Gastroesophageal sphincter (tissue), 4 donors: Measurements from ENCODE around the gene VAV1. TPM values are rescaled to one million over a fixed set of nuclear protein-coding genes. Genes with fewer than 3 reads are reported as not detected.
A peak's percentile ranks its signal among the peaks of the same experiment; 100 is the strongest.

ENCODE experiments used
- ATAC-seq: fragments of 150-250 bp; one replicate; pipeline ENCODE4 v1.9.1; 2016; ENCODE audit warnings: mild to moderate bottlenecking, moderate library complexity
- H3K27ac ChIP-seq, 4 donors: fragments of 200-600 bp; sonication (generic) in 3 of 4; 1 replicate in 3 of 4; 2 replicates in 1 of 4; pipeline ENCODE4 v1.5.1; 2016 to 2019
- H3K27me3 ChIP-seq: fragments of 200-600 bp; sonication (generic); one replicate; pipeline ENCODE4 v1.5.1; 2019
- H3K36me3 ChIP-seq, 2 donors: fragments of 200-600 bp; sonication (generic); one replicate each; pipeline ENCODE4 v1.5.1; 2019; ENCODE audit warnings: control low read depth in 1 of 2
- H3K4me1 ChIP-seq, 3 donors: fragments of 200-600 bp; sonication (generic); 1 replicate in 2 of 3; 2 replicates in 1 of 3; pipeline ENCODE4 v1.5.1; 2016 to 2019; ENCODE audit warnings: control low read depth in 2 of 3
- H3K4me3 ChIP-seq, 2 donors: fragments of 200-600 bp; sonication (generic); one replicate each; pipeline ENCODE4 v1.5.1; 2019; ENCODE audit warnings: mild to moderate bottlenecking in 1 of 2, moderate library complexity in 1 of 2
- H3K9me3 ChIP-seq, 3 donors: fragments of 200-600 bp; sonication (generic); one replicate each; pipeline ENCODE4 v1.5.1; 2017 to 2019; ENCODE audit warnings: control low read depth in 2 of 3
- CTCF ChIP-seq, 4 experiments: fragments of 200-600 bp in 2 of 4; fragments of 450-650 bp in 2 of 4; sonication (generic) in 1 of 4; IDR thresholded peaks; one replicate each; pipeline ENCODE4 v1.5.1; 2017 to 2019; ENCODE audit warnings: antibody characterized with exemption in 4 of 4, mild to moderate bottlenecking in 2 of 4, moderate library complexity in 2 of 4
- EP300 ChIP-seq: sonication (generic); formaldehyde crosslinking; IDR thresholded peaks from one replicate; pipeline ENCODE4 v1.6.1; 2017; ENCODE audit warnings: antibody characterized with exemption, mild to moderate bottlenecking
- POLR2A ChIP-seq, 2 donors: fragments of 450-650 bp; IDR thresholded peaks; one replicate each; pipeline ENCODE4 v1.6.1; 2017; ENCODE audit warnings: antibody characterized with exemption in 2 of 2, mild to moderate bottlenecking in 2 of 2, moderate library complexity in 1 of 2
- POLR2AphosphoS5 ChIP-seq: sonication (generic); formaldehyde crosslinking; IDR thresholded peaks from one replicate; pipeline ENCODE4 v1.6.1; 2017; ENCODE audit warnings: antibody characterized with exemption
- WGBS, 2 donors: methylation state at CpG; one replicate each; pipeline ENCODE4 v1.1.5; 2018; ENCODE audit warnings: low coverage in 1 of 2; 5-methylcytosine and 5-hydroxymethylcytosine counted together
- total RNA-seq, 4 donors: library from RNA; depleted of rRNA; stranded (reverse); fragments of >200 nt; gene quantifications; one replicate each; pipeline ENCODE4 v1.1.0, GENCODE V29; 2016

Gene VAV1
- total RNA-seq, 4 donors from 2014 or later = 2.3 to 7.8 (median 5.7) TPM

GRCh38 chr19:6752256-6753177 is 20.0 kb upstream of the VAV1 start:
- H3K4me3 ChIP-seq = peak overlapping the region in 1 of 2 donors; percentile 46
- H3K27ac ChIP-seq = peak overlapping the region in 3 of 4 donors; percentile 78 to 79 (median 78)
- TF ChIP-seq POLR2A (IDR thresholded peaks at IDR 0.05) (no peak), EP300 (no peak), CTCF (IDR thresholded peaks at IDR 0.05) (no peak), POLR2AphosphoS5 (no peak)
- H3K36me3 ChIP-seq = peaks cover 0 to 51% of the 10 kb centered on the region in 2 donors
- H3K9me3 ChIP-seq = no peaks in the 10 kb centered on the region
- 20 to 71% methylated on average over 1 to 4 of the region's 50 CpGs for WGBS, 2 donors
- ATAC-seq = no peak
- no peaks in the 10 kb centered on the region for H3K27me3 ChIP-seq
- H3K4me1 ChIP-seq = peaks cover 0 to 17% (median 9%) of the 10 kb centered on the region in 3 donors

- H3K27me3 ChIP-seq = no peaks in the 10 kb centered on the region
- peak overlapping the region in 3 of 4 donors; percentile 78 to 79 (median 78) for H3K27ac ChIP-seq
- peaks cover 0 to 17% (median 9%) of the 10 kb centered on the region in 3 donors for H3K4me1 ChIP-seq
- TF ChIP-seq CTCF (IDR thresholded peaks at IDR 0.05) (peak in 3 of 4 experiments; percentile 64 to 82 (median 67)), EP300 (no peak), POLR2AphosphoS5 (peak; percentile 39), POLR2A (IDR thresholded peaks at IDR 0.05) (no peak)
- peak; percentile 88 for ATAC-seq
- peak overlapping the region; percentile 15 to 46 for H3K4me3 ChIP-seq
- H3K36me3 ChIP-seq = peaks cover 0 to 42% of the 10 kb centered on the region in 2 donors
- no peaks in the 10 kb centered on the region for H3K9me3 ChIP-seq
- WGBS, 2 donors = 10 to 32% methylated on average over 3 to 9 of the region's 50 CpGs
Measured at GRCh38 chr19:6753178-6754031, 19.1 kb upstream of the VAV1 start.

- H3K27me3 ChIP-seq = no peaks in the 10 kb centered on the region
- WGBS, 2 donors = no CpG with 5 or more reads among the region's 22 CpGs
- no peaks in the 10 kb centered on the region for H3K9me3 ChIP-seq
- H3K4me1 ChIP-seq = peaks cover 0 to 17% (median 9%) of the 10 kb centered on the region in 3 donors
- no peak for ATAC-seq
- peak overlapping the region in 1 of 4 donors; percentile 79 for H3K27ac ChIP-seq
- no peak overlapping the region for H3K4me3 ChIP-seq
- TF ChIP-seq POLR2A (IDR thresholded peaks at IDR 0.05) (no peak), POLR2AphosphoS5 (no peak), CTCF (IDR thresholded peaks at IDR 0.05) (no peak), EP300 (no peak)
- peaks cover 0 to 36% of the 10 kb centered on the region in 2 donors for H3K36me3 ChIP-seq
Measured at GRCh38 chr19:6754136-6754535, 18.4 kb upstream of the VAV1 start.

- ATAC-seq = no peak
- Histone ChIP-seq H3K36me3 (peaks cover 0 to 29% of the 10 kb centered on the region in 2 donors), H3K27ac (no peak overlapping the region), H3K9me3 (no peaks in the 10 kb centered on the region), H3K4me3 (no peak overlapping the region), H3K27me3 (no peaks in the 10 kb centered on the region), H3K4me1 (peaks cover 0 to 17% (median 9%) of the 10 kb centered on the region in 3 donors)
- WGBS, 2 donors = 82 to 89% methylated on average over 3 to 5 of the region's 23 CpGs
- no peak for TF ChIP-seq CTCF (IDR thresholded peaks at IDR 0.05)
- no peak for TF ChIP-seq POLR2A (IDR thresholded peaks at IDR 0.05)
- no peak for TF ChIP-seq POLR2AphosphoS5
Measured at GRCh38 chr19:6754653-6755463, 17.6 kb upstream of the VAV1 start.
